Esophagus muscularis mucosa (tissue), 3 donors: ENCODE measurements around the gene ENDOD1.

Source experiments
- CTCF ChIP-seq, 3 experiments: fragments of 200-600 bp in 2 of 3; fragments of 450-650 bp in 1 of 3; sonication (generic) in 2 of 3; IDR thresholded peaks; one replicate each; pipeline ENCODE4 v1.5.1; 2017 to 2019; ENCODE audit warnings: antibody characterized with exemption in 3 of 3, mild to moderate bottlenecking in 2 of 3, moderate library complexity in 1 of 3
- POLR2A ChIP-seq: fragments of 450-650 bp; IDR thresholded peaks from one replicate; pipeline ENCODE4 v1.6.1; 2017; ENCODE audit warnings: antibody characterized with exemption, moderate library complexity, mild to moderate bottlenecking, low read depth

GRCh38 chr11:95078526-95078925, 11.1 kb upstream of the ENDOD1 start:
- no peak for TF ChIP-seq CTCF (IDR thresholded peaks at IDR 0.05)
- no peak for TF ChIP-seq POLR2A
